Kidney (tissue), 14 donors: Measurements from ENCODE around the gene KCNAB1. TPM values are rescaled to one million over a fixed set of nuclear protein-coding genes. Genes with fewer than 3 reads are reported as not detected.
"Not testable (repeated sequence)": the region's sequence is repeated elsewhere in the genome, so short reads cannot be mapped to it uniquely, and the experiment has no call there.

Experiments
- DNase-seq, 5 donors: peaks; one replicate each; pipeline ENCODE4 v3.0.0-alpha.2; 2013 to 2020
- FAIRE-seq: peaks from 2 replicates; lab custom pipeline; 2012; peaks lifted over from hg19 to GRCh38; lab: Jason Lieb, UNC
- H3K27ac ChIP-seq, 2 donors: one replicate each; pipeline ENCODE4 v1.7.0; 2013; ENCODE audit warnings: low read depth in 2 of 2, low read length in 2 of 2, inconsistent platforms in 1 of 2
- H3K27me3 ChIP-seq: one replicate; pipeline ENCODE4 v1.7.1; 2013; ENCODE audit warnings: low read length, inconsistent platforms; ENCODE audit not compliant: control insufficient read depth, insufficient read depth
- H3K36me3 ChIP-seq, 3 donors: one replicate each; pipeline versions ENCODE4 v1.7.0 to v1.7.1; 2013; ENCODE audit warnings: low read length in 3 of 3, control low read depth in 1 of 3, inconsistent platforms in 1 of 3; ENCODE audit not compliant: insufficient read depth in 3 of 3, control insufficient read depth in 2 of 3
- H3K4me1 ChIP-seq, 3 donors: one replicate each; pipeline versions ENCODE4 v1.7.0 to v1.7.1; 2013; ENCODE audit warnings: low read length in 3 of 3, inconsistent platforms in 1 of 3, low read depth in 1 of 3; ENCODE audit not compliant: control insufficient read depth in 2 of 3, insufficient read depth in 2 of 3
- H3K4me3 ChIP-seq, 3 donors: one replicate each; pipeline versions ENCODE4 v1.7.0 to v1.8.1; 2013; ENCODE audit warnings: low read length in 3 of 3, control low read depth in 1 of 3, inconsistent platforms in 1 of 3
- H3K9ac ChIP-seq, 3 donors: one replicate each; pipeline versions ENCODE4 v1.7.0 to v1.7.1; 2013; ENCODE audit warnings: low read length in 3 of 3, control low read depth in 1 of 3, inconsistent platforms in 1 of 3
- H3K9me3 ChIP-seq, 3 donors: one replicate each; pipeline versions ENCODE4 v1.7.0 to v1.7.1; 2013; ENCODE audit warnings: low read length in 3 of 3, control low read depth in 1 of 3, inconsistent platforms in 1 of 3; ENCODE audit not compliant: control insufficient read depth in 2 of 3, insufficient read depth in 1 of 3
- CTCF ChIP-seq: IDR thresholded peaks from 3 replicates; pipeline ENCODE4 v1.5.1; 2012; ENCODE audit warnings: mild to moderate bottlenecking, moderate library complexity, borderline replicate concordance; ENCODE audit not compliant: insufficient read depth; ENCODE audit errors: extremely low read depth
- intact Hi-C: fragments of 100-400 bp; cut with DNase I; formaldehyde crosslinking; loops from one replicate; pipeline ENCODE4 v1.11.1; 2022
- polyA plus RNA-seq: library from polyadenylated mRNA; stranded (reverse); fragments of 350-450 nt; fragmentation: Illumina TruSeq; extraction: RNeasy Lipid Tissue Mini Kit (QIAGEN cat#74804); gene quantifications from one replicate; pipeline ENCODE4 v1.2.3, GENCODE V29; 2014; ENCODE audit warnings: low read depth, low replicate concordance; ENCODE audit not compliant: insufficient read depth
- total RNA-seq: library from RNA; stranded (reverse); fragmentation: NEBNext Ultra II Directional; extraction: Animal tissue kit (Norgen Biotek cat#: 25700); gene quantifications from one replicate; pipeline ENCODE4 v1.2.1, GENCODE V29; 2021
- donor health status: control.
- donor health status: control.
- donor health status: control.
- donor health status: control.
- donor health status: control.
- donor health status: DM: yes; HTN: yes; CAD: no.
- donor health status: Normal renal cell carcinoma (clear cell type).

KCNAB1 gene
- total and polyA plus RNA-seq, 2 donors from 2014 or later = 1.7 to 6.6 TPM

- H3K27me3 ChIP-seq = no peaks in the 10 kb centered on the region
- H3K9ac ChIP-seq = no peak overlapping the region
Observed at GRCh38 chr3:156090126-156090525, 30.3 kb upstream of the KCNAB1 start.

GRCh38 chr3:156093964-156094363 is 26.4 kb upstream of the KCNAB1 start:
- H3K9me3 ChIP-seq = no peaks in the 10 kb centered on the region
- no peak overlapping the region for H3K4me3 ChIP-seq
- no peak for TF ChIP-seq CTCF
- no peak overlapping the region for H3K9ac ChIP-seq
- DNase-seq (peak in 3 of 5 donors; percentile 16 to 38 (median 17)), FAIRE-seq (no peak)
- H3K4me1 ChIP-seq = no peaks in the 10 kb centered on the region
- no peaks in the 10 kb centered on the region for H3K36me3 ChIP-seq
- no peak overlapping the region for H3K27ac ChIP-seq
- intact Hi-C loops = no loop called here
- H3K27me3 ChIP-seq = no peaks in the 10 kb centered on the region

More at GRCh38 chr3:156090126-156090525, 30.3 kb upstream of the KCNAB1 start:
- intact Hi-C loops = no loop called here
- no peak overlapping the region for H3K4me3 ChIP-seq
- no peaks in the 10 kb centered on the region for H3K4me1 ChIP-seq
- H3K36me3 ChIP-seq = no peaks in the 10 kb centered on the region
- DNase-seq (peak in 1 of 5 donors; percentile 40), FAIRE-seq (no peak)
- no peak overlapping the region for H3K27ac ChIP-seq
- no peak for TF ChIP-seq CTCF
- no peaks in the 10 kb centered on the region for H3K9me3 ChIP-seq

GRCh38 chr3:156094391-156094790 is 26.0 kb upstream of the KCNAB1 start:
- intact Hi-C loops = no loop called here

GRCh38 chr3:156095652-156096051 is 24.7 kb upstream of the KCNAB1 start:
- DNase-seq, intact Hi-C loops, FAIRE-seq, H3K4me1 ChIP-seq, H3K36me3 ChIP-seq, H3K4me3 ChIP-seq, H3K9ac ChIP-seq, H3K27ac ChIP-seq, H3K27me3 ChIP-seq, H3K9me3 ChIP-seq: not testable (repeated sequence)

More at GRCh38 chr3:156094391-156094790, 26.0 kb upstream of the KCNAB1 start:
- no peak for TF ChIP-seq CTCF
- FAIRE-seq (no peak), DNase-seq (no peak)
- H3K27ac ChIP-seq = no peak overlapping the region
- no peak overlapping the region for H3K4me3 ChIP-seq
- H3K27me3 ChIP-seq = no peaks in the 10 kb centered on the region
- H3K9me3 ChIP-seq = no peaks in the 10 kb centered on the region
- no peaks in the 10 kb centered on the region for H3K36me3 ChIP-seq
- H3K9ac ChIP-seq = no peak overlapping the region
- H3K4me1 ChIP-seq = no peaks in the 10 kb centered on the region
